Lower lobe of right lung (tissue), 2 donors: Measurements from ENCODE around the gene RAB31. TPM values are rescaled to one million over a fixed set of nuclear protein-coding genes. Genes with fewer than 3 reads are reported as not detected.

Experiments used
- ATAC-seq, 2 donors: fragments of 200-7000 bp; cut with Tn5 transposase; one replicate each; pipeline ENCODE4 v1.9.1; 2020 to 2022; ENCODE audit warnings: mild to moderate bottlenecking in 2 of 2, moderate library complexity in 2 of 2
- DNase-seq: peaks from one replicate; pipeline ENCODE4 v3.0.0-alpha.2; 2020
- H3K27ac ChIP-seq: fragments of 200-600 bp; one replicate; pipeline ENCODE4 v1.8.0; 2022
- H3K27me3 ChIP-seq: fragments of 200-600 bp; one replicate; pipeline ENCODE4 v1.8.0; 2022; ENCODE audit warnings: low read depth
- H3K36me3 ChIP-seq: fragments of 200-600 bp; one replicate; pipeline ENCODE4 v1.8.0; 2022; ENCODE audit warnings: mild to moderate bottlenecking
- H3K4me1 ChIP-seq: fragments of 200-600 bp; one replicate; pipeline ENCODE4 v1.8.0; 2022
- H3K4me3 ChIP-seq: fragments of 200-600 bp; one replicate; pipeline ENCODE4 v1.8.0; 2022; ENCODE audit warnings: mild to moderate bottlenecking
- H3K9me3 ChIP-seq: fragments of 200-600 bp; one replicate; pipeline ENCODE4 v1.8.0; 2022
- CTCF ChIP-seq: fragments of 200-600 bp; IDR thresholded peaks from one replicate; pipeline ENCODE4 v1.8.0; 2022; ENCODE audit warnings: antibody characterized with exemption, mild to moderate bottlenecking
- intact Hi-C: fragments of 100-400 bp; cut with DNase I; formaldehyde crosslinking; loops from one replicate; pipeline ENCODE4 v1.11.0; 2022
- total RNA-seq: library from RNA; stranded (reverse); fragmentation: NEBNext Ultra II Directional; extraction: Animal tissue kit (Norgen Biotek cat#: 25700); gene quantifications from one replicate; pipeline ENCODE4 v1.2.1, GENCODE V29; 2021
- donor health status: DM: no; HTN: yes; CAD: no; lungs with severe emphysema.

The RAB31 gene
- total RNA-seq, 1 donor from 2014 or later: 110 TPM

DNA sequence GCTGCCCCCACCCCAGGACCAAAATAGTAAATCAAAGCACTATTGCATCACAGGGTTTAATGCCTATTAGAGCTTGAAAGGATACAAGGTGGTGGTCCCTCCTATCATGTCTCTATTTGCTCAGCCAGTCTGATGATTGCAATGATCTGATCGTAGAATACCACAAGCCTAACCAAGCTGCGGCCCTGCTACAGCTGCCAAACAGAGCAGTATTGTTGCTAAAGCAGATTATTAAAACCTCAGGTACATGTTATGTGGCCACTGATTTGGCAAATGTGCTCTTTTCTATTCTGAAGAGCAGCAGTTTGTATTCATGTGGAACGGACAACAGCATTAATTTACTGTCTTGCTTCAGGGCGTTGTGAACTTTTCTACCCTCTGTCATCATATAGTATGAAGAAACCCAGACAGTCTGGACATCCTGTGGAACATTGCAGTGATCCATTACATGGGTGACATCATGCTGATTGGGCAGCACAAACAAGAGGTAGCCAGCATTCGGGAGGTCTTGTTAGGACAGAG, 197.4 kb downstream of the RAB31 start:
- Histone ChIP-seq H3K4me3 (no peak overlapping the region), H3K27ac (no peak overlapping the region), H3K4me1 (peaks cover under 1% of the 10 kb centered on the region), H3K36me3 (no peaks in the 10 kb centered on the region), H3K27me3 (no peaks in the 10 kb centered on the region), H3K9me3 (no peaks in the 10 kb centered on the region)
- ATAC-seq (peak; percentile 53 to 70), DNase-seq (no peak)
- no peak for TF ChIP-seq CTCF
- intact Hi-C loops: no loop called here

- no peak overlapping the region for H3K27ac ChIP-seq
- H3K36me3 ChIP-seq: no peaks in the 10 kb centered on the region
- intact Hi-C loops: no loop called here
- TF ChIP-seq CTCF: no peak
- H3K27me3 ChIP-seq: no peaks in the 10 kb centered on the region
- H3K4me1 ChIP-seq: peaks cover 4% of the 10 kb centered on the region
- no peak overlapping the region for H3K4me3 ChIP-seq
- no peaks in the 10 kb centered on the region for H3K9me3 ChIP-seq
- peak; percentile 72 to 79 for ATAC-seq
- DNase-seq: no peak
Measured at GRCh38 chr18:9906481-9906880, 198.4 kb downstream of the RAB31 start.

- H3K27me3 ChIP-seq: no peaks in the 10 kb centered on the region
- no peaks in the 10 kb centered on the region for H3K9me3 ChIP-seq
- no peak overlapping the region for H3K27ac ChIP-seq
- H3K36me3 ChIP-seq: no peaks in the 10 kb centered on the region
- peaks cover 9% of the 10 kb centered on the region for H3K4me1 ChIP-seq
- TF ChIP-seq CTCF: no peak
- ATAC-seq: no peak
- DNase-seq: no peak
- H3K4me3 ChIP-seq: no peak overlapping the region
- intact Hi-C loops: no loop called here
Measured at GRCh38 chr18:9907867-9908266, 199.8 kb downstream of the RAB31 start.

DNA sequence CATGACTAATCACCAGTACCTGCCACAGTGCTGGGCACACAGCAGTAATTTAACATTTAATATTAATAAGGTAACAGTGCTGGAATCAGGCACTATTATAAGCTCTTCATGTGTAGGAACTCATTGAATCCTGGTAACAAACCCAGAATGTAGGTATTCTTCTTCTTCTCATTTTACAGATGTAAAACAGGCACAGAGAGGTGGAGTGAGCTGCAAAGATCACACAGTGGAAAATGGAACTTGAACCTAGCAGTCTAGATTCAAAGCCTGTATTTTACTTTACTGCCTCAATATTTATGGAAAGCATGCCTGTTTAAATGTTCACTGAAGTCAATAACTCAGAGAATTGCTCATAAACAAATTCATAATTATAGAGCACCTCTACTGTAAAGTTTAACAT, 202.0 kb downstream of the RAB31 start:
- H3K36me3 ChIP-seq: no peaks in the 10 kb centered on the region
- intact Hi-C loops: no loop called here
- no peak for TF ChIP-seq CTCF

DNA sequence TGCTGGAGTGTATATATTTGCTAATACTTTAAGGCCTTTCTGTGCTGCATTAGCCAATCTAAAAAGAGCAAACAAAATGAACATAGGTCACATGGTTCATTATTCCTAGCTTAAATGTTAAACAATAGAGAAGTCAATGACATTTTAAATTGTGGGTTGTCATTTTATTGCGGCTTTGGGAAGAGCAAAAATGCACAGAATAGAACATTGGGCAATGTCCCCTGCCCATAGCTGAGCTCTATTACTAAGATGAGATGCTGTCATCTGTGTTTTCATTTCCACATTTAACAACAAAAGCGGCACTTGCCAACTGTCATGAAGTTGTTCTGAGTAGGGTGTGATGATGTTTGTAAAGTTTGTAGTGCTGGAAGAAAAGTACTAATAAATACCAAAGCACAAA, 202.6 kb downstream of the RAB31 start:
- Histone ChIP-seq H3K27ac (no peak overlapping the region), H3K36me3 (no peaks in the 10 kb centered on the region), H3K4me1 (peaks cover 11% of the 10 kb centered on the region), H3K9me3 (no peaks in the 10 kb centered on the region), H3K27me3 (no peaks in the 10 kb centered on the region), H3K4me3 (no peak overlapping the region)
- TF ChIP-seq CTCF: no peak
- intact Hi-C loops: no loop called here
- DNase-seq: no peak
- no peak for ATAC-seq

More for the DNA sequence above, 202.0 kb downstream of the RAB31 start:
- Histone ChIP-seq H3K27me3 (no peaks in the 10 kb centered on the region), H3K9me3 (no peaks in the 10 kb centered on the region), H3K4me3 (no peak overlapping the region), H3K27ac (no peak overlapping the region), H3K4me1 (peaks cover 11% of the 10 kb centered on the region)
- ATAC-seq (no peak), DNase-seq (no peak)

DNA sequence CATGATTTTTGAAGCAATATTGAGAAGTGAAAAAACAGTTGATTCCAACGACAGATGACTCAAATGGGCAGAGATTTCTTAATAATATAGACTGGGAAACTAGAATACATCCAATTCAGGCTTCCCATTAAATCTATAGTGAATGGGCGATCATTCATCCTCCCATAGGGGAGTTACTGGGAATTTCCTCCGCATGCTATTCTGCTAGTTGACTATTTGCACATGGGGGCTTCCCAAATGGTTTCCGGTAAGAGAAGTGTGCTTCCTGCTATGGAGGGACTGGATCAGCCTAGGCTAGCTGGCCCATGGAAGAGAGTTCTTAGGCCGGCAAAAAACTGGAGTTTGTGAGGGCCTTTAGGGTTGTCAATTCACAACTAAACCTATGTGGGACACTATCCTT, 203.1 kb downstream of the RAB31 start:
- no peak for DNase-seq
- H3K36me3 ChIP-seq: no peaks in the 10 kb centered on the region
- TF ChIP-seq CTCF: no peak
- intact Hi-C loops: no loop called here
- H3K9me3 ChIP-seq: no peaks in the 10 kb centered on the region
- no peak overlapping the region for H3K4me3 ChIP-seq
- H3K4me1 ChIP-seq: peaks cover 14% of the 10 kb centered on the region
- no peak overlapping the region for H3K27ac ChIP-seq
- H3K27me3 ChIP-seq: no peaks in the 10 kb centered on the region
- no peak for ATAC-seq
